Lower leg skin (tissue), 3 donors: Measurements from ENCODE around the gene KCNJ15.

Experiments used
- CTCF ChIP-seq, 3 donors: fragments of 450-650 bp; IDR thresholded peaks; one replicate each; pipeline ENCODE4 v1.5.1; 2016; ENCODE audit warnings: antibody characterized with exemption in 3 of 3, mild to moderate bottlenecking in 3 of 3, moderate library complexity in 2 of 3
- POLR2A ChIP-seq, 2 donors: fragments of 450-650 bp; IDR thresholded peaks; one replicate each; pipeline ENCODE4 v1.6.1; 2016 to 2017; ENCODE audit warnings: antibody characterized with exemption in 2 of 2, mild to moderate bottlenecking in 1 of 2, moderate library complexity in 1 of 2

- no peak for TF ChIP-seq CTCF (IDR thresholded peaks at IDR 0.05)
- TF ChIP-seq POLR2A (IDR thresholded peaks at IDR 0.05): no peak
These were observed 27.4 kb downstream of the KCNJ15 start for GRCh38 chr21:38284216-38284615.
